Measurements from ENCODE around the gene DDX24.

DDX24 gene

DNA sequence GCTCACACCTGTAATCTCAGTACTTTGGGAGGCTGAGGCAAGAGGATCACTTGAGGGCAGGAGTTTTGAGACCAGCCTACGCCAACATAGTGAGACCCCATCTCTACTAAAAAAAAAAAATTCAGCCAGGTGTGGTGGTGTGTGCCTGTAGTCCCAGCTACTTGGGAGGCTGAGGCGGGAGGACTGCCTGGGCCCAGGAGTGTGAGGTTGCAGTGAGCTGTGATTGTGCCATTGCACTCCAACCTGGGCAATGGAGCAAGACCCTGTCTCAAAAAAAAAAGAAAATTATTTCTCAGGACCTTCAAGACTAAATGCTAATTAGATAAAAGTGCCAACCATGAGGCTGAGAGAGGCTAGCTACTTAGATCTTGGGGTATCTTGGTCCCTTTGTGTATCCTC lies 31.4 kb downstream of the DDX24 start:
- no peaks in the 10 kb centered on the region for H3K9me2 ChIP-seq (replicated peaks; ENCODE audit: control insufficient read depth, low read length)
- H3K79me2 ChIP-seq (ENCODE audit: control insufficient read depth, low read length): no peaks in the 10 kb centered on the region
- peaks cover 88% of the 10 kb centered on the region for H3K36me3 ChIP-seq (ENCODE audit: control insufficient read depth, low read length)
- H3F3A ChIP-seq (ENCODE audit: control insufficient read depth, insufficient read depth): no peaks in the 10 kb centered on the region
- no peak overlapping the region for H3K4me3 ChIP-seq (ENCODE audit: low read length)
- H3K9me3 ChIP-seq (ENCODE audit: control insufficient read depth, insufficient read depth, low read length): no peaks in the 10 kb centered on the region
- H4K20me1 ChIP-seq (ENCODE audit: control insufficient read depth, insufficient read depth, low read depth, low read length): no peaks in the 10 kb centered on the region
- H3K4me1 ChIP-seq (ENCODE audit: control insufficient read depth, low read length): no peaks in the 10 kb centered on the region
- no peak for TF ChIP-seq EZH2phosphoT487 (IDR thresholded peaks at IDR 0.05; ENCODE audit: borderline replicate concordance, low read length)
- TF ChIP-seq, protein P1, sequence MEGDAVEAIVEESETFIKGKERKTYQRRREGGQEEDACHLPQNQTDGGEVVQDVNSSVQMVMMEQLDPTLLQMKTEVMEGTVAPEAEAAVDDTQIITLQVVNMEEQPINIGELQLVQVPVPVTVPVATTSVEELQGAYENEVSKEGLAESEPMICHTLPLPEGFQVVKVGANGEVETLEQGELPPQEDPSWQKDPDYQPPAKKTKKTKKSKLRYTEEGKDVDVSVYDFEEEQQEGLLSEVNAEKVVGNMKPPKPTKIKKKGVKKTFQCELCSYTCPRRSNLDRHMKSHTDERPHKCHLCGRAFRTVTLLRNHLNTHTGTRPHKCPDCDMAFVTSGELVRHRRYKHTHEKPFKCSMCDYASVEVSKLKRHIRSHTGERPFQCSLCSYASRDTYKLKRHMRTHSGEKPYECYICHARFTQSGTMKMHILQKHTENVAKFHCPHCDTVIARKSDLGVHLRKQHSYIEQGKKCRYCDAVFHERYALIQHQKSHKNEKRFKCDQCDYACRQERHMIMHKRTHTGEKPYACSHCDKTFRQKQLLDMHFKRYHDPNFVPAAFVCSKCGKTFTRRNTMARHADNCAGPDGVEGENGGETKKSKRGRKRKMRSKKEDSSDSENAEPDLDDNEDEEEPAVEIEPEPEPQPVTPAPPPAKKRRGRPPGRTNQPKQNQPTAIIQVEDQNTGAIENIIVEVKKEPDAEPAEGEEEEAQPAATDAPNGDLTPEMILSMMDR (IDR thresholded peaks at IDR 0.05; ENCODE audit: low read depth, low read length, poor library complexity, severe bottlenecking): no peak
- H3K27me3 ChIP-seq (ENCODE audit: control insufficient read depth, low read length): no peaks in the 10 kb centered on the region
- H3K27ac ChIP-seq (ENCODE audit: low read depth, low read length): no peak overlapping the region
- H3K4me2 ChIP-seq (ENCODE audit: low read length): no peak overlapping the region

DNA sequence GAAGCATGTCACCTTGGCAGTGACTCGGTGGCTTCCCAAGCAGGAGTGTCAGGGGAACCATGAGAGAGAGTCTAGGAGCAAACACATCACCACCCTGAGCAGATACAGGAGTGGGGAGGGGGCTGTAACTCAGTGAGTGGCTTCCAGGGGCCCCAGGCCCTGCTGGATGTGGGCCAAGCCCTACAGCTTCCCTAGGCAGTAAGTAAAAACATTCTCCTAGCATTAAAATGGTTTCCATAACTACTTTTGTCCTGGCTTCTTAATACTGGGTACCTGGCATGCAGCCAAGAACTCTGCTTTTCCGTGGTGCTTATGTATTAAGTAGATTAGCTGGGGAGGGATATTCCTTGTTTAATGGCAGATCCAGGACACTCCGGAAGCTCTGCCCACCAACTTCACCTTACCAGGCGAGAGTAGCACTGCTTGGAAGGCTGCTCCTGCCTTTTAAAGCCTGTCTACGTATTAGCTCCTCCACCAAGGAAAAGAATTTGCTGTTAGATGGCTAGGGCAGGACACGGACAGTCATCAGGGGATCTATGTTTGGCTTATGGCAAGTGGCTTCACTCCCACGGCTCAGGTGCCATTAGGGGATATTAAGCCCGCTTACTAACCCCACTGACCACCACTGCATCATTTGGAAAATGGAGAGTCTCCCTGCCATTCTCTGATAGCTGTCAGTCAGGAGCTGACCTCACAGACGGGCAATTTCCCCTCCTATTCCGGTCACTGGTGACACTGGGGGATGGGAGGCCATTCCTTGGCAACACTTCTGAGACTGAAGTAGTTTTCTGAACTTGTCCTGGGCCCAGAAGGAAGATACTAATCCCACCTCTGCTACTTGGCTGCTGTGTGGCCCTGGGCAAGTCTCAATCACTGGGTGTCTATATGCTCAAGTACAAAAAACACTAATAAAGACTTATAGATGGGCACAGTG lies 32.0 kb downstream of the DDX24 start:
- Histone ChIP-seq H4K20me1 (ENCODE audit: control insufficient read depth, insufficient read depth, low read depth, low read length) (no peaks in the 10 kb centered on the region), H3K27ac (ENCODE audit: low read depth, low read length) (no peak overlapping the region), H3K36me3 (ENCODE audit: control insufficient read depth, low read length) (peaks cover 86% of the 10 kb centered on the region), H3K4me3 (ENCODE audit: low read length) (no peak overlapping the region), H3K27me3 (ENCODE audit: control insufficient read depth, low read length) (no peaks in the 10 kb centered on the region), H3K9me3 (ENCODE audit: control insufficient read depth, insufficient read depth, low read length) (no peaks in the 10 kb centered on the region), H3K4me1 (ENCODE audit: control insufficient read depth, low read length) (no peaks in the 10 kb centered on the region), H3K9me2 (replicated peaks; ENCODE audit: control insufficient read depth, low read length) (no peaks in the 10 kb centered on the region), H3F3A (ENCODE audit: control insufficient read depth, insufficient read depth) (no peaks in the 10 kb centered on the region), H3K4me2 (ENCODE audit: low read length) (no peak overlapping the region), H3K79me2 (ENCODE audit: control insufficient read depth, low read length) (no peaks in the 10 kb centered on the region)
- TF ChIP-seq EZH2phosphoT487 (IDR thresholded peaks at IDR 0.05; ENCODE audit: borderline replicate concordance, low read length): no peak
- TF ChIP-seq, protein P1 (IDR thresholded peaks at IDR 0.05; ENCODE audit: low read depth, low read length, poor library complexity, severe bottlenecking): no peak

DNA sequence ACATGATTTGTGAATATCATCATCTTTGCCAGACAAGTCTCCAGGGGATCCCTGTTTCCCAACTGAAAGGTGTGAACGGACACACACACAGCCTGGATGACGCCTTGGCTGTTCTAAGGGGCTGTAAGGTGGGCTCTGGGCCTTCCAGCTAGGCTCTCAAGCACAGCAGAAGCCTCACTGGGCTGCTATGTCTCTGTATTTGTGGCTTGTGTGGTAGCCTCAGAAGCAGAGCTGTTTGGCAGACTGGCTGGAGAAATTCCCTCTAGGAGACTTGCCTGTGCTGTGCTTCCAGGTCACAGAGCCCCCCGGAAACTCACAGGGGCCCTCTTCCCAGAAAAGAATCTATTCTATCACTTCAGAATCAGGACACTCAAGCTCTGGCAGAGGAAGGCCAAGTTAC lies 33.4 kb downstream of the DDX24 start:
- Histone ChIP-seq H3K27ac (ENCODE audit: low read depth, low read length) (no peak overlapping the region), H3K27me3 (ENCODE audit: control insufficient read depth, low read length) (no peaks in the 10 kb centered on the region), H3K9me3 (ENCODE audit: control insufficient read depth, insufficient read depth, low read length) (no peaks in the 10 kb centered on the region), H4K20me1 (ENCODE audit: control insufficient read depth, insufficient read depth, low read depth, low read length) (no peaks in the 10 kb centered on the region), H3K36me3 (ENCODE audit: control insufficient read depth, low read length) (peaks cover 78% of the 10 kb centered on the region), H3F3A (ENCODE audit: control insufficient read depth, insufficient read depth) (no peaks in the 10 kb centered on the region), H3K79me2 (ENCODE audit: control insufficient read depth, low read length) (no peaks in the 10 kb centered on the region), H3K4me2 (ENCODE audit: low read length) (no peak overlapping the region), H3K4me1 (ENCODE audit: control insufficient read depth, low read length) (no peaks in the 10 kb centered on the region), H3K4me3 (ENCODE audit: low read length) (no peak overlapping the region), H3K9me2 (replicated peaks; ENCODE audit: control insufficient read depth, low read length) (no peaks in the 10 kb centered on the region)
- no peak for TF ChIP-seq EZH2phosphoT487 (IDR thresholded peaks at IDR 0.05; ENCODE audit: borderline replicate concordance, low read length)
- TF ChIP-seq, protein P1 (IDR thresholded peaks at IDR 0.05; ENCODE audit: low read depth, low read length, poor library complexity, severe bottlenecking): no peak

Data from DOHH2 (cell line).